Mammary epithelial cell (primary cell): ENCODE data around the gene LASP1.

Experiments used
- CTCF ChIP-seq, 2 donors: IDR thresholded peaks in 1 of 2; conservative IDR thresholded peaks in 1 of 2; 2 replicates each; pipeline ENCODE4 v1.5.1; 2011 to 2012; ENCODE audit warnings: inconsistent platforms in 2 of 2, low read length in 2 of 2, mild to moderate bottlenecking in 2 of 2, control low read depth in 1 of 2, low read depth in 1 of 2; ENCODE audit not compliant: insufficient read depth in 1 of 2; ENCODE audit errors: extremely low read depth in 1 of 2
- EZH2 ChIP-seq: IDR thresholded peaks from 2 replicates; pipeline ENCODE4 v1.6.1; 2012; ENCODE audit warnings: low read length, inconsistent platforms, borderline replicate concordance

DNA sequence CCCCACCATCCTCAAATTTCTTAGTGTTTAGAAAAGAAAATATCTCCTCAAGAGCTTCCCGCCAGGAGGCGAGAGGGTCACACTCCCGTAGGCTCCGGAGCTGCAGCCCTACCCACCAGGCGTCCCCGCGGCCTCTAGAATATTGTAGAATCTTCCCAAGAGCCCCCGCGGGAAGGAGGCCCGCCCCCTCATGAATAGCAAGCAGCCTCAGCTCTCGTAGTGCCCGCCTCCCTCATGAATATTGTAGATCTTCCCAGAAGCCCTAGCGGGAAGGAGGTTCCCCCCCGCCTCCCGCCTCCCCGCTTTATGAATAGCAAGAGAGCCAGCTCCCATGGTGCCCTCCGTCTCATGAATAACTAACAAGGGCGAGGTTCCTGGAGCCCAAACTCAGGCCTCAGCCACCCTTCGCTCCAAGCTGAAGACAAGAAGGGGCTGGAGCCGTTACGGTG is 97.5 kb downstream of the LASP1 start, which contains the start of gene FBXO47:
- TF ChIP-seq CTCF (conservative IDR thresholded peaks at IDR 0.05 in 1 of 2, IDR thresholded peaks at IDR 0.05 in 1 of 2; ENCODE audit: extremely low read depth in 1 of 2, insufficient read depth in 1 of 2, low read depth in 1 of 2, low read length in 2 of 2): no peak
- TF ChIP-seq EZH2: no peak
